ENCODE measurements around the gene ZNF846. TPM values are rescaled to one million over a fixed set of nuclear protein-coding genes. Genes with fewer than 3 reads are reported as not detected.

Gene ZNF846
- total RNA-seq, 1 donor from 2014 or later, result 8.8 TPM

Other genes with a start within 250 kb of the ZNF846 start
- gene ZNF426, start 230.1 kb downstream of the ZNF846 start, total RNA-seq, result 13.3 TPM
- gene ZNF121, start 184.2 kb downstream of the ZNF846 start, total RNA-seq, result 31.5 TPM
- 21.3 TPM for gene ZNF561, start 147.5 kb downstream of the ZNF846 start, total RNA-seq
- 29.6 TPM for gene ZNF562, start 93.6 kb downstream of the ZNF846 start, total RNA-seq
- gene FBXL12, start 50.3 kb upstream of the ZNF846 start, total RNA-seq, result 23.0 TPM
- 263 TPM for gene UBL5, start 59.2 kb upstream of the ZNF846 start, total RNA-seq
- 52.0 TPM for gene PIN1, start 66.6 kb upstream of the ZNF846 start, total RNA-seq
- 15.9 TPM for gene OLFM2, start 167.8 kb upstream of the ZNF846 start, total RNA-seq
- gene COL5A3, start 241.8 kb upstream of the ZNF846 start, total RNA-seq, result 30.2 TPM
- gene RDH8, start 244.7 kb upstream of the ZNF846 start, total RNA-seq, result not detected